ENCODE measurements around the gene ANKRD13B. TPM values are rescaled to one million over a fixed set of nuclear protein-coding genes. Genes with fewer than 3 reads are reported as not detected.

Gene ANKRD13B
- total and polyA plus RNA-seq, 2 of the 13 experiments (the other 11 are each of a cell fraction or from before 2014, with no cell fraction given) = 1.7 to 1.8 TPM

GRCh38 chr17:29593591-29594518 is 923 bp downstream of the ANKRD13B start (continued):
- TF ChIP-seq, protein P1, sequence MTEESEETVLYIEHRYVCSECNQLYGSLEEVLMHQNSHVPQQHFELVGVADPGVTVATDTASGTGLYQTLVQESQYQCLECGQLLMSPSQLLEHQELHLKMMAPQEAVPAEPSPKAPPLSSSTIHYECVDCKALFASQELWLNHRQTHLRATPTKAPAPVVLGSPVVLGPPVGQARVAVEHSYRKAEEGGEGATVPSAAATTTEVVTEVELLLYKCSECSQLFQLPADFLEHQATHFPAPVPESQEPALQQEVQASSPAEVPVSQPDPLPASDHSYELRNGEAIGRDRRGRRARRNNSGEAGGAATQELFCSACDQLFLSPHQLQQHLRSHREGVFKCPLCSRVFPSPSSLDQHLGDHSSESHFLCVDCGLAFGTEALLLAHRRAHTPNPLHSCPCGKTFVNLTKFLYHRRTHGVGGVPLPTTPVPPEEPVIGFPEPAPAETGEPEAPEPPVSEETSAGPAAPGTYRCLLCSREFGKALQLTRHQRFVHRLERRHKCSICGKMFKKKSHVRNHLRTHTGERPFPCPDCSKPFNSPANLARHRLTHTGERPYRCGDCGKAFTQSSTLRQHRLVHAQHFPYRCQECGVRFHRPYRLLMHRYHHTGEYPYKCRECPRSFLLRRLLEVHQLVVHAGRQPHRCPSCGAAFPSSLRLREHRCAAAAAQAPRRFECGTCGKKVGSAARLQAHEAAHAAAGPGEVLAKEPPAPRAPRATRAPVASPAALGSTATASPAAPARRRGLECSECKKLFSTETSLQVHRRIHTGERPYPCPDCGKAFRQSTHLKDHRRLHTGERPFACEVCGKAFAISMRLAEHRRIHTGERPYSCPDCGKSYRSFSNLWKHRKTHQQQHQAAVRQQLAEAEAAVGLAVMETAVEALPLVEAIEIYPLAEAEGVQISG (CRISPR knock-in tag; IDR thresholded peaks at IDR 0.05) = no peak
- TF ChIP-seq HIVEP1 (CRISPR knock-in tag; IDR thresholded peaks at IDR 0.05) (no peak), FOXP4 (CRISPR knock-in tag; IDR thresholded peaks at IDR 0.05) (no peak), ZNF543 (CRISPR knock-in tag; IDR thresholded peaks at IDR 0.05) (no peak), ZNF609 (CRISPR knock-in tag; IDR thresholded peaks at IDR 0.05; ENCODE audit: borderline replicate concordance) (no peak), RXRA (CRISPR knock-in tag; IDR thresholded peaks at IDR 0.05) (0 out of 2 replicates have a peak, but pooled peaks have one; percentile 44), SMAD3 (CRISPR knock-in tag; IDR thresholded peaks at IDR 0.05) (no peak), RAD21 (CRISPR knock-in tag; IDR thresholded peaks at IDR 0.05) (peak; percentile 51; the same call in 1 of the 2 replicates), AGO2 (optimal IDR thresholded peaks at IDR 0.05; ENCODE audit: low read depth, low read length) (no peak), NR2F6 (IDR thresholded peaks at IDR 0.05) (no peak), NR2F6 (CRISPR knock-in tag; IDR thresholded peaks at IDR 0.05) (peak; percentile 35; the same call in 1 of the 2 replicates), MAZ (IDR thresholded peaks at IDR 0.05; ENCODE audit: borderline replicate concordance, low read depth, low read length) (0 out of 2 replicates have a peak, but pooled peaks have one; percentile 24), MAZ (CRISPR knock-in tag; IDR thresholded peaks at IDR 0.05; ENCODE audit: low read depth) (no peak), ATF5 (CRISPR knock-in tag; IDR thresholded peaks at IDR 0.05; ENCODE audit: low read depth) (no peak), SNAPC2 (CRISPR knock-in tag; IDR thresholded peaks at IDR 0.05) (no peak), ZNF10 (CRISPR knock-in tag; IDR thresholded peaks at IDR 0.05; ENCODE audit: borderline replicate concordance, low read depth) (no peak), YEATS2 (CRISPR knock-in tag; IDR thresholded peaks at IDR 0.05; ENCODE audit: borderline replicate concordance) (peak; percentile 68), ZBTB42 (CRISPR knock-in tag; IDR thresholded peaks at IDR 0.05) (no peak), KDM2A (CRISPR knock-in tag; IDR thresholded peaks at IDR 0.05; ENCODE audit: borderline replicate concordance, low read depth) (peak; percentile 33; the same call in 1 of the 2 replicates)

Data from HepG2 (cell line).